Keratinocyte (primary cell): ENCODE measurements around the gene UMAD1. TPM values are rescaled to one million over a fixed set of nuclear protein-coding genes. Genes with fewer than 3 reads are reported as not detected.

Experiments used
- DNase-seq: peaks from one replicate; pipeline ENCODE4 v3.0.0-alpha.2; 2011; ENCODE audit warnings: low read depth, missing footprints, low spot score
- FAIRE-seq: peaks from 2 replicates; lab custom pipeline; 2011; peaks lifted over from hg19 to GRCh38; lab: Jason Lieb, UNC
- H2AFZ ChIP-seq: 2 replicates; pipeline ENCODE4 v1.6.0; 2012; ENCODE audit warnings: low read length, control low read depth, inconsistent platforms; ENCODE audit not compliant: control insufficient read depth
- H3K27ac ChIP-seq: 2 replicates; pipeline ENCODE4 v1.5.1; 2011; ENCODE audit warnings: low read length; ENCODE audit not compliant: control insufficient read depth, insufficient read depth
- H3K27me3 ChIP-seq: 3 replicates; pipeline ENCODE4 v1.6.0; 2011; ENCODE audit warnings: low read length; ENCODE audit not compliant: control insufficient read depth, insufficient read depth; ENCODE audit errors: extremely low read depth
- H3K36me3 ChIP-seq, 2 experiments: 2 replicates in 1 of 2; 3 replicates in 1 of 2; pipeline ENCODE4 v1.5.1; 2011; ENCODE audit warnings: low read length in 2 of 2, mild to moderate bottlenecking in 1 of 2; ENCODE audit not compliant: control insufficient read depth in 2 of 2, insufficient read depth in 2 of 2; ENCODE audit errors: extremely low read depth in 1 of 2
- H3K4me1 ChIP-seq: 3 replicates; pipeline ENCODE4 v1.5.1; 2011; ENCODE audit warnings: low read length; ENCODE audit not compliant: control insufficient read depth, insufficient read depth; ENCODE audit errors: extremely low read depth
- H3K4me2 ChIP-seq: 3 replicates; pipeline ENCODE4 v1.6.0; 2011; ENCODE audit warnings: low read depth, low read length; ENCODE audit not compliant: control insufficient read depth, insufficient read depth; ENCODE audit errors: extremely low read depth
- H3K4me3 ChIP-seq, 3 experiments: fragments of 200-600 bp in 1 of 3; sonication (generic) in 1 of 3; 2 replicates in 2 of 3; 3 replicates in 1 of 3; pipeline ENCODE4 v1.5.1; 2011 to 2016; ENCODE audit warnings: low read length in 3 of 3, mild to moderate bottlenecking in 3 of 3, control low read depth in 2 of 3, inconsistent platforms in 1 of 3, low read depth in 1 of 3, mixed read lengths in 1 of 3, mixed run types in 1 of 3, moderate library complexity in 1 of 3; ENCODE audit not compliant: control insufficient read depth in 2 of 3, insufficient read depth in 2 of 3; ENCODE audit errors: extremely low read depth in 1 of 3
- H3K79me2 ChIP-seq: 2 replicates; pipeline ENCODE4 v1.6.0; 2012; ENCODE audit warnings: low read length; ENCODE audit not compliant: control insufficient read depth, insufficient read depth
- H3K9ac ChIP-seq: 3 replicates; pipeline ENCODE4 v1.6.0; 2011; ENCODE audit warnings: low read length; ENCODE audit not compliant: control insufficient read depth, insufficient read depth; ENCODE audit errors: extremely low read depth
- H3K9me1 ChIP-seq: 3 replicates; pipeline ENCODE4 v1.6.0; 2011; ENCODE audit warnings: low read length; ENCODE audit not compliant: control insufficient read depth, insufficient read depth; ENCODE audit errors: extremely low read depth
- H3K9me3 ChIP-seq: 2 replicates; pipeline ENCODE4 v1.5.1; 2012; ENCODE audit warnings: low read depth, low read length; ENCODE audit not compliant: control insufficient read depth
- H4K20me1 ChIP-seq: 3 replicates; pipeline ENCODE4 v1.6.0; 2011; ENCODE audit warnings: low read length; ENCODE audit not compliant: control insufficient read depth, insufficient read depth; ENCODE audit errors: extremely low read depth
- CTCF ChIP-seq, 3 experiments: IDR thresholded peaks in 1 of 3; conservative IDR thresholded peaks in 1 of 3; optimal IDR thresholded peaks in 1 of 3; 2 replicates in 2 of 3; 3 replicates in 1 of 3; pipeline versions ENCODE3 to v1.5.1; 2011; ENCODE audit warnings: low read length in 3 of 3, mild to moderate bottlenecking in 3 of 3, moderate library complexity in 2 of 3, control low read depth in 1 of 3, inconsistent platforms in 1 of 3; ENCODE audit not compliant: insufficient read depth in 2 of 3; ENCODE audit errors: extremely low read depth in 1 of 3
- EZH2 ChIP-seq: IDR thresholded peaks from one replicate; pipeline ENCODE4 v1.6.1; 2012; ENCODE audit warnings: inconsistent platforms, mild to moderate bottlenecking, low read length, moderate library complexity
- dilution Hi-C: fragments of 300-500 bp; cut with MboI; formaldehyde crosslinking; loops from one replicate; pipeline ENCODE4 v1.7.0; 2020; ENCODE audit warnings: low sequenced_read_pairs; ENCODE audit not compliant: extremely low pct_ligation_motif_present
- polyA plus RNA-seq, 5 experiments: library from polyadenylated mRNA; depleted of rRNA in 3 of 5; stranded (reverse) in 3 of 5; stranded (forward) in 1 of 5; unstranded in 1 of 5; fragments of >200 nt; gene quantifications; 1 replicate in 1 of 5; 2 replicates in 3 of 5; 3 replicates in 1 of 5; pipeline versions ENCODE4 v1.2.1 to v1.2.3, GENCODE V29; 2011 to 2012; ENCODE audit warnings: missing spikeins in 2 of 5, low read depth in 1 of 5, low replicate concordance in 1 of 5

Gene UMAD1
- polyA plus RNA-seq, 1 donor (not counting 4 experiments of a cell fraction or from before 2014, with no cell fraction given): 18.2 TPM

- H4K20me1 ChIP-seq: no peaks in the 10 kb centered on the region
- no peak overlapping the region for H3K4me3 ChIP-seq
- H3K9me1 ChIP-seq: no peaks in the 10 kb centered on the region
- H3K9me3 ChIP-seq: no peaks in the 10 kb centered on the region
- H3K4me2 ChIP-seq: peak overlapping the region; percentile 59
- H3K36me3 ChIP-seq: no peaks in the 10 kb centered on the region
- no peak overlapping the region for H3K9ac ChIP-seq
- H2AFZ ChIP-seq: peak overlapping the region; percentile 42
- peaks cover 4% of the 10 kb centered on the region for H3K4me1 ChIP-seq
- no peaks in the 10 kb centered on the region for H3K79me2 ChIP-seq
- TF ChIP-seq EZH2 (no peak), CTCF (optimal IDR thresholded peaks at IDR 0.05 in 1 of 3, IDR thresholded peaks at IDR 0.05 in 1 of 3, conservative IDR thresholded peaks at IDR 0.05 in 1 of 3; ENCODE audit: extremely low read depth in 1 of 3, insufficient read depth in 2 of 3, low read length in 3 of 3) (no peak)
- FAIRE-seq (no peak), DNase-seq (no peak)
- no peak overlapping the region for H3K27ac ChIP-seq
- dilution Hi-C loops: no loop called here
- H3K27me3 ChIP-seq: no peaks in the 10 kb centered on the region
Measured at GRCh38 chr7:7688956-7689355, 48.4 kb downstream of the UMAD1 start.

GRCh38 chr7:7693881-7694280, 53.3 kb downstream of the UMAD1 start:
- Histone ChIP-seq H3K27ac (no peak overlapping the region), H4K20me1 (no peaks in the 10 kb centered on the region), H3K36me3 (no peaks in the 10 kb centered on the region), H2AFZ (no peak overlapping the region), H3K9ac (no peak overlapping the region), H3K9me3 (no peaks in the 10 kb centered on the region), H3K9me1 (no peaks in the 10 kb centered on the region), H3K27me3 (no peaks in the 10 kb centered on the region), H3K4me3 (no peak overlapping the region), H3K4me1 (peaks cover 10% of the 10 kb centered on the region), H3K79me2 (no peaks in the 10 kb centered on the region), H3K4me2 (no peak overlapping the region)
- dilution Hi-C loops: no loop called here
- DNase-seq: peak; percentile 42
- FAIRE-seq: no peak
- TF ChIP-seq EZH2 (no peak), CTCF (optimal IDR thresholded peaks at IDR 0.05 in 1 of 3, IDR thresholded peaks at IDR 0.05 in 1 of 3, conservative IDR thresholded peaks at IDR 0.05 in 1 of 3; ENCODE audit: extremely low read depth in 1 of 3, insufficient read depth in 2 of 3, low read length in 3 of 3) (no peak)
